Right lobe of liver (tissue), 4 donors: ENCODE results near the gene FBXL13.

ENCODE experiments used
- POLR2A ChIP-seq: fragments of 450-650 bp; IDR thresholded peaks from one replicate; pipeline ENCODE4 v1.6.1; 2017; ENCODE audit warnings: antibody characterized with exemption, mild to moderate bottlenecking
- TF ChIP-seq, protein P1 (sequence below), 4 donors: fragments of 200-600 bp in 3 of 4; fragments of 450-650 bp in 1 of 4; IDR thresholded peaks; one replicate each; pipeline versions ENCODE4 v1.5.1 to v1.8.0; 2016 to 2022; ENCODE audit warnings: antibody characterized with exemption in 4 of 4, mild to moderate bottlenecking in 2 of 4
- donor health status: DM: no; HTN: no; CAD: no.
- donor health status: DM: no; HTN: no; CAD: no.
- donor health status: DM: no; HTN: yes; CAD: no.

- TF ChIP-seq, protein P1, sequence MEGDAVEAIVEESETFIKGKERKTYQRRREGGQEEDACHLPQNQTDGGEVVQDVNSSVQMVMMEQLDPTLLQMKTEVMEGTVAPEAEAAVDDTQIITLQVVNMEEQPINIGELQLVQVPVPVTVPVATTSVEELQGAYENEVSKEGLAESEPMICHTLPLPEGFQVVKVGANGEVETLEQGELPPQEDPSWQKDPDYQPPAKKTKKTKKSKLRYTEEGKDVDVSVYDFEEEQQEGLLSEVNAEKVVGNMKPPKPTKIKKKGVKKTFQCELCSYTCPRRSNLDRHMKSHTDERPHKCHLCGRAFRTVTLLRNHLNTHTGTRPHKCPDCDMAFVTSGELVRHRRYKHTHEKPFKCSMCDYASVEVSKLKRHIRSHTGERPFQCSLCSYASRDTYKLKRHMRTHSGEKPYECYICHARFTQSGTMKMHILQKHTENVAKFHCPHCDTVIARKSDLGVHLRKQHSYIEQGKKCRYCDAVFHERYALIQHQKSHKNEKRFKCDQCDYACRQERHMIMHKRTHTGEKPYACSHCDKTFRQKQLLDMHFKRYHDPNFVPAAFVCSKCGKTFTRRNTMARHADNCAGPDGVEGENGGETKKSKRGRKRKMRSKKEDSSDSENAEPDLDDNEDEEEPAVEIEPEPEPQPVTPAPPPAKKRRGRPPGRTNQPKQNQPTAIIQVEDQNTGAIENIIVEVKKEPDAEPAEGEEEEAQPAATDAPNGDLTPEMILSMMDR (IDR thresholded peaks at IDR 0.05): no peak
- no peak for TF ChIP-seq POLR2A
Measured at GRCh38 chr7:103077318-103077717, 2.7 kb upstream of the FBXL13 start.
